Measurements from ENCODE around the gene CXCR4.

DNA sequence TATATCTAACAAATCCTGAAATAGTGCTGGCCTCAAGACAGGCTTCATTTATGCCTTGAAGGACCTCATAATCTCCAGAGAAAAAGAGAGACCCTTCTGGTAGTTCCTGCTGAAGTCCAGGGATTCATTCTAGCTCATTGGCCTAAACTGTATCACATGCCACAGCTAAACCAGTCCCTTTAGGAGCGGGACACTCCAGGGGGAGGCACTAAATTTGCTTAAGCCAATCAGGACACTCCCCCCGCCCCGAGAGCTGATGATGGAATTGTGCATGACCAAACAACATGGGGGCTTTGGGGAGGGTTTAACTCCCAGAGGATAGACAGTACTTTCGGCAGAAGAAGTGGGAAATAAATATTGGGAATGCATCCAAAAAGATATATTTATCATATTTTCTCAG lies 36.4 kb upstream of the CXCR4 start:
- no peak for TF ChIP-seq EZH2 (IDR thresholded peaks at IDR 0.05; ENCODE audit: low read depth, unreplicated experiment)
- TF ChIP-seq, protein P1, sequence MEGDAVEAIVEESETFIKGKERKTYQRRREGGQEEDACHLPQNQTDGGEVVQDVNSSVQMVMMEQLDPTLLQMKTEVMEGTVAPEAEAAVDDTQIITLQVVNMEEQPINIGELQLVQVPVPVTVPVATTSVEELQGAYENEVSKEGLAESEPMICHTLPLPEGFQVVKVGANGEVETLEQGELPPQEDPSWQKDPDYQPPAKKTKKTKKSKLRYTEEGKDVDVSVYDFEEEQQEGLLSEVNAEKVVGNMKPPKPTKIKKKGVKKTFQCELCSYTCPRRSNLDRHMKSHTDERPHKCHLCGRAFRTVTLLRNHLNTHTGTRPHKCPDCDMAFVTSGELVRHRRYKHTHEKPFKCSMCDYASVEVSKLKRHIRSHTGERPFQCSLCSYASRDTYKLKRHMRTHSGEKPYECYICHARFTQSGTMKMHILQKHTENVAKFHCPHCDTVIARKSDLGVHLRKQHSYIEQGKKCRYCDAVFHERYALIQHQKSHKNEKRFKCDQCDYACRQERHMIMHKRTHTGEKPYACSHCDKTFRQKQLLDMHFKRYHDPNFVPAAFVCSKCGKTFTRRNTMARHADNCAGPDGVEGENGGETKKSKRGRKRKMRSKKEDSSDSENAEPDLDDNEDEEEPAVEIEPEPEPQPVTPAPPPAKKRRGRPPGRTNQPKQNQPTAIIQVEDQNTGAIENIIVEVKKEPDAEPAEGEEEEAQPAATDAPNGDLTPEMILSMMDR (conservative IDR thresholded peaks at IDR 0.05; ENCODE audit: low read depth in 2 of 2) = no peak
- TF ChIP-seq EZH2phosphoT487 (IDR thresholded peaks at IDR 0.05; ENCODE audit: unreplicated experiment) = no peak
- TF ChIP-seq POLR2AphosphoS5 (IDR thresholded peaks at IDR 0.05; ENCODE audit: low read depth) = no peak
- no peak for TF ChIP-seq REST (IDR thresholded peaks at IDR 0.05; ENCODE audit: unreplicated experiment)
- TF ChIP-seq STAT1 (IDR thresholded peaks at IDR 0.05; ENCODE audit: unreplicated experiment) = no peak
- TF ChIP-seq CREB1 (CRISPR knock-in tag; IDR thresholded peaks at IDR 0.05; ENCODE audit: low read depth) = no peak
- TF ChIP-seq, protein P2, sequence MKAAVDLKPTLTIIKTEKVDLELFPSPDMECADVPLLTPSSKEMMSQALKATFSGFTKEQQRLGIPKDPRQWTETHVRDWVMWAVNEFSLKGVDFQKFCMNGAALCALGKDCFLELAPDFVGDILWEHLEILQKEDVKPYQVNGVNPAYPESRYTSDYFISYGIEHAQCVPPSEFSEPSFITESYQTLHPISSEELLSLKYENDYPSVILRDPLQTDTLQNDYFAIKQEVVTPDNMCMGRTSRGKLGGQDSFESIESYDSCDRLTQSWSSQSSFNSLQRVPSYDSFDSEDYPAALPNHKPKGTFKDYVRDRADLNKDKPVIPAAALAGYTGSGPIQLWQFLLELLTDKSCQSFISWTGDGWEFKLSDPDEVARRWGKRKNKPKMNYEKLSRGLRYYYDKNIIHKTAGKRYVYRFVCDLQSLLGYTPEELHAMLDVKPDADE (IDR thresholded peaks at IDR 0.05) = no peak
- TF ChIP-seq JUNB (IDR thresholded peaks at IDR 0.05; ENCODE audit: unreplicated experiment) = no peak
- TF ChIP-seq ZNF331 (CRISPR knock-in tag; IDR thresholded peaks at IDR 0.05; ENCODE audit: low read depth) = no peak
- TF ChIP-seq NANOG (IDR thresholded peaks at IDR 0.05; ENCODE audit: borderline replicate concordance) = no peak
